Aorta (tissue), 5 donors: ENCODE results near the gene TSEN15. TPM values are rescaled to one million over a fixed set of nuclear protein-coding genes. Genes with fewer than 3 reads are reported as not detected.
A peak's percentile ranks its signal among the peaks of the same experiment; 100 is the strongest.
"Not testable (repeated sequence)": the region's sequence is repeated elsewhere in the genome, so short reads cannot be mapped to it uniquely, and the experiment has no call there.

Experiments used
- ATAC-seq: fragments of 200-7000 bp; cut with Tn5 transposase; one replicate; pipeline ENCODE4 v1.9.1; 2022; ENCODE audit warnings: moderate library complexity; ENCODE audit not compliant: low FRiP score
- DNase-seq, 2 donors: peaks; one replicate each; pipeline ENCODE4 v3.0.0-alpha.2; 2020
- H3K27ac ChIP-seq, 2 donors: one replicate each; pipeline ENCODE4 v1.5.1; 2013; ENCODE audit warnings: low read length in 2 of 2, mild to moderate bottlenecking in 2 of 2, moderate library complexity in 2 of 2, control low read depth in 1 of 2, inconsistent platforms in 1 of 2, low read depth in 1 of 2
- H3K27me3 ChIP-seq, 2 donors: one replicate each; pipeline ENCODE4 v1.6.1; 2013; ENCODE audit warnings: control low read depth in 1 of 2, low read length in 1 of 2, mild to moderate bottlenecking in 1 of 2, moderate library complexity in 1 of 2; ENCODE audit not compliant: insufficient read depth in 2 of 2, control insufficient read depth in 1 of 2
- H3K36me3 ChIP-seq, 2 donors: one replicate each; pipeline ENCODE4 v1.6.1; 2013; ENCODE audit warnings: control low read depth in 1 of 2, low read length in 1 of 2, mild to moderate bottlenecking in 1 of 2; ENCODE audit not compliant: insufficient read depth in 2 of 2, control insufficient read depth in 1 of 2
- H3K4me1 ChIP-seq, 2 donors: one replicate each; pipeline ENCODE4 v1.6.1; 2013; ENCODE audit warnings: low read length in 2 of 2, control low read depth in 1 of 2, mild to moderate bottlenecking in 1 of 2, moderate library complexity in 1 of 2; ENCODE audit not compliant: insufficient read depth in 2 of 2, control insufficient read depth in 1 of 2
- H3K4me3 ChIP-seq, 2 donors: one replicate each; pipeline ENCODE4 v1.5.1; 2013; ENCODE audit warnings: low read length in 2 of 2, control low read depth in 1 of 2, mild to moderate bottlenecking in 1 of 2
- H3K9me3 ChIP-seq: one replicate; pipeline ENCODE4 v1.6.1; 2013; ENCODE audit warnings: mild to moderate bottlenecking, low read length; ENCODE audit not compliant: control insufficient read depth
- WGBS, 2 donors: extraction: QIAGEN DNeasy Blood & Tissue Kit; methylation state at CpG; one replicate each; pipeline ENCODE4 v1.1.7; 2013; 5-methylcytosine and 5-hydroxymethylcytosine counted together
- intact Hi-C, 2 donors: fragments of 100-400 bp; cut with DNase I; formaldehyde crosslinking; loops; one replicate each; pipeline versions ENCODE4 v1.14.2 to v1.15.0; 2022
- polyA plus RNA-seq, 2 donors: library from polyadenylated mRNA; stranded (reverse); fragments of 200-250 nt; gene quantifications; one replicate each; pipeline ENCODE4 v1.2.3, GENCODE V29; 2013
- total RNA-seq, 2 donors: library from RNA; stranded (reverse); fragmentation: NEBNext Ultra II Directional; extraction: Animal tissue kit (Norgen Biotek cat#: 25700); gene quantifications; one replicate each; pipeline ENCODE4 v1.2.1, GENCODE V29; 2021
- donor health status: healthy with polysubstance abuse.
- donor health status: Bipolar disorder and iron deficiency.
- donor health status: DM: no; HTN: no; CAD: no.
- donor health status: DM: no; HTN: no; CAD: no.
- donor health status: DM: yes; HTN: yes; CAD: no.

TSEN15 gene
- total and polyA plus RNA-seq, 4 donors, result 16.0 to 27.8 (median 24.9) TPM

DNA sequence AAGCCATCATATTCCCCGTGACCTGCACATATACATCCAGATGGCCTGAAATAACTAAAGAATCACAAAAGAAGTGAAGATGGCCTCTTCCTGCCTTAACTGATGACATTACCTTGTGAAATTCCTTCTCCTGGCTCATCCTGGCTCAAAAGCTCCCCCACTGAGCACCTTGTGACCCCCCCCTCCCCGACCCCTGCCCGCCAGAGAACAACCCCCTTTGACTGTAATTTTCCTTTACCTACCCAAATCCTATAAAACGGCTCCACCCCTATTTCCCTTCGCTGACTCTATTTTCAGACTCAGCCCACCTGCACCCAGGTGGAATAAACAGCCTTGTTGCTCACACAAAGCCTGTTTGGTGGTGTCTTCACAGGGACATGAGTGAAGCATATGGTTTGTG lies 4.0 kb upstream of the TSEN15 start:
- ATAC-seq, H3K4me3 ChIP-seq, intact Hi-C loops, H3K4me1 ChIP-seq, H3K27ac ChIP-seq, DNase-seq, H3K36me3 ChIP-seq, H3K9me3 ChIP-seq, H3K27me3 ChIP-seq: not testable (repeated sequence)
- 80 to 83% methylated on average over 5 of the region's 5 CpGs for WGBS, 2 donors

DNA sequence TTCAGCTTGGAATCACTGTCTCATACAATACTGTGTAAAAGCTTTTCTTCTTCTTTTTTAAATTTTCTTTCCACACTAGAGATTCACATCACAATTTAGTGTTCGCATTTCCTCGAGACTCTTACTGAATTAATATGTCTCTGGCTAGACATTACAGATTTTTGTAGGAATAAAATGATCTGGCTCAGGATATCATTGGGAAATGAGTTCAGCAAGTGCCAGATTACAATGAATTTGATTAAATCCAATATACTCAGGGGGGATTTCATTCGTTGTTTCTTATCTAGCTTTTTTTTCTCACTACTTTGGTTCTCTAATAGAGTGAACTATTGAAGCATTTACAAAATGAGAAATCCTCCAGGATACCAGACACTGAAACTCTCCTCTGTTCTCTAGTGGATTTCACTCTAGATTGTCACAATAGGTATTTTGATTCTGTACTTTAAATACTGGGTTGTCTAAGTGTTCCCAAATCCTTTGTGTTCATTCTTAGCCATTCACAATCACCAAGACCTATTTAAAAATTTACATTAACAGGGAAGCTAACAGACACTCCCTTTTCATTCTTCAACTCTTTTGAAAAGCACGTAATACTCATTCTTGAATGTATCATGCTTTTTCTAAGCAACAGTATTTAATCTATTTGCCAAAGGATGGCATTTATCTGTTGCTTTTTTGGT lies 2.8 kb upstream of the TSEN15 start:
- DNase-seq (no peak), ATAC-seq (no peak)
- 66 to 75% methylated on average over 4 of the region's 4 CpGs for WGBS, 2 donors
- Histone ChIP-seq H3K9me3 (no peaks in the 10 kb centered on the region), H3K4me3 (no peak overlapping the region), H3K27ac (no peak overlapping the region), H3K4me1 (no peaks in the 10 kb centered on the region), H3K27me3 (no peaks in the 10 kb centered on the region), H3K36me3 (no peaks in the 10 kb centered on the region)
- intact Hi-C loops, result no loop called here

- DNase-seq, result no peak
- ATAC-seq, result no peak
- no peaks in the 10 kb centered on the region for H3K9me3 ChIP-seq
- H3K27me3 ChIP-seq, result no peaks in the 10 kb centered on the region
- WGBS, 2 donors, result 98% methylated on average over 2 of the region's 2 CpGs
- intact Hi-C loops, result no loop called here
- no peaks in the 10 kb centered on the region for H3K36me3 ChIP-seq
- H3K4me1 ChIP-seq, result no peaks in the 10 kb centered on the region
- no peak overlapping the region for H3K4me3 ChIP-seq
- H3K27ac ChIP-seq, result no peak overlapping the region
These were observed 2.2 kb upstream of the TSEN15 start for GRCh38 chr1:184049291-184049690.

GRCh38 chr1:184049836-184050468 lies 1.6 kb upstream of the TSEN15 start:
- Histone ChIP-seq H3K9me3 (no peaks in the 10 kb centered on the region), H3K27me3 (no peaks in the 10 kb centered on the region), H3K36me3 (no peaks in the 10 kb centered on the region), H3K27ac (no peak overlapping the region), H3K4me3 (no peak overlapping the region), H3K4me1 (no peaks in the 10 kb centered on the region)
- intact Hi-C loops, result no loop called here
- ATAC-seq, result no peak
- DNase-seq, result no peak
- WGBS, 2 donors, result 72 to 80% methylated on average over 2 of the region's 2 CpGs

DNA sequence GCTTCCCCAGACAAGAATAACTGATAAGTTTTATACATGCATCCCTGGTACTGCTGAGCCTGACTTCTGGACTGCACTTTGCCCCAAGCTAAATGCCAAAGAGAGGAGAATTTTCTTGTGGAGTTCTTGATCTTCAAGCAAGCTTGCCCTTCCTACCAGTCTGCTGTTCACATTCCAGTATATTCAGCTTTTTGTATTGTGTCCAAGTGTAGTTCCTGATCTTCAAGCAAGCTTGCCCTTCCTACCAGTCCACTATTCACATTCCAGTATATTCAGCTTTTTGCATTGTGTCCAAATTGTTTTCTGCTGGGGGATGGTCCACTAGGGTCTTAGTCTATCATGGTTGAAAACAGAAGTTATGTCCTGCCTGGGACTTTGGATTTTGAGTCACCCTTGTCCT lies 894 bp upstream of the TSEN15 start:
- peak overlapping the region in 1 of 2 donors; percentile 51 for H3K27ac ChIP-seq
- no peaks in the 10 kb centered on the region for H3K27me3 ChIP-seq
- DNase-seq (no peak), ATAC-seq (peak; percentile 16)
- H3K4me1 ChIP-seq, result no peaks in the 10 kb centered on the region
- H3K9me3 ChIP-seq, result no peaks in the 10 kb centered on the region
- intact Hi-C loops, result no loop called here
- no peaks in the 10 kb centered on the region for H3K36me3 ChIP-seq
- H3K4me3 ChIP-seq, result peak overlapping the region; percentile 61 to 100

DNA sequence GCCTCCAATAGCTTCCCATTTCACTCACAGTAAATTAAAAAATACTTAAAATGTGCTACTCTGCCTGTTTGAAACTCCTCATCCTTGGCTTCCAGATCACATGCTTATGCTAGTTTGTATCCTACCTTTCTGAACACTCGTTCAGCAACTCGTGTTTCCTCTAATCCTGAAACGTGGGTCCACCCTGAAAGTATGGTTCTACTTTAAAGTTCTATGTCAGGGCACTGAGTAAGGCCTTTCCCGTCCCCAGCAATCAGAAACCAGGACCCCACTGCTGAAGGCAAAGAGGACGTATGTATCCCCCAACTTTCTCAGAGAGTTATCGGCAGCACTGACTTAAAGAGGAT lies 419 bp upstream of the TSEN15 start:
- peak overlapping the region; percentile 36 to 91 for H3K27ac ChIP-seq
- intact Hi-C loops, result no loop called here
- H3K4me3 ChIP-seq, result peak overlapping the region; percentile 61 to 100
- no peaks in the 10 kb centered on the region for H3K4me1 ChIP-seq
- H3K36me3 ChIP-seq, result no peaks in the 10 kb centered on the region
- H3K27me3 ChIP-seq, result no peaks in the 10 kb centered on the region
- whole genome bisulfite sequencing, 2 donors, result 1% methylated on average over 6 of the region's 6 CpGs
- peak; percentile 27 for ATAC-seq
- H3K9me3 ChIP-seq, result no peaks in the 10 kb centered on the region
- DNase-seq, result no peak

- intact Hi-C loops, result no loop called here
- H3K36me3 ChIP-seq, result no peaks in the 10 kb centered on the region
- DNase-seq (no peak), ATAC-seq (no peak)
- H3K27me3 ChIP-seq, result no peaks in the 10 kb centered on the region
- WGBS, 2 donors, result 2% methylated on average over 7 of the region's 7 CpGs
- H3K27ac ChIP-seq, result no peak overlapping the region
- H3K9me3 ChIP-seq, result no peaks in the 10 kb centered on the region
- peak overlapping the region; percentile 61 to 100 for H3K4me3 ChIP-seq
- no peaks in the 10 kb centered on the region for H3K4me1 ChIP-seq
These were observed 647 bp downstream of the TSEN15 start for GRCh38 chr1:184052194-184052559.

DNA sequence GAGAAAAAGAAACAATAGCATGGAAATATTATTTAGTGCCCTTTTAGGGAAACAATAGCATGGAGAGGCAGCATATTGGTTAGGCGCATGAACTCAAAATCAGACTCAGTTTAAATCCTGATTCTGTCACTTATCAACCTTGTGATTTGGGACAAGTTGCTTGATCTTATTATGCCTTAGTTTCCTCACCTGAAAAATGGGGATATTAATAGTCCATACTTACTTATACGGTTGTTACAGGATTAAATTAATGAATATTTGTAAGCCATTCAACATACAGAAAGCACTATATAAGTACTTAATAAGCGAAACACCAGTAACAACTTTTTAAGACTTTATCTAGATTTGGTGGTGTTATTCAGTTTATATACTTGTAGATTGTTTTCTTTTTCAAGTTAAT lies 1.2 kb downstream of the TSEN15 start:
- intact Hi-C loops, result no loop called here
- H3K4me3 ChIP-seq, result no peak overlapping the region
- H3K9me3 ChIP-seq, result no peaks in the 10 kb centered on the region
- no peaks in the 10 kb centered on the region for H3K36me3 ChIP-seq
- DNase-seq (no peak), ATAC-seq (no peak)
- no peak overlapping the region for H3K27ac ChIP-seq
- no peaks in the 10 kb centered on the region for H3K4me1 ChIP-seq
- 50 to 57% methylated on average over 3 of the region's 3 CpGs for WGBS, 2 donors
- no peaks in the 10 kb centered on the region for H3K27me3 ChIP-seq

GRCh38 chr1:184053881-184054280 lies 2.4 kb downstream of the TSEN15 start:
- Histone ChIP-seq H3K27me3 (no peaks in the 10 kb centered on the region), H3K36me3 (no peaks in the 10 kb centered on the region), H3K9me3 (no peaks in the 10 kb centered on the region), H3K27ac (no peak overlapping the region), H3K4me1 (no peaks in the 10 kb centered on the region), H3K4me3 (no peak overlapping the region)
- intact Hi-C loops, result no loop called here
- DNase-seq (no peak), ATAC-seq (no peak)
